ENCODE measurements around the gene CABCOCO1. TPM values are rescaled to one million over a fixed set of nuclear protein-coding genes. Genes with fewer than 3 reads are reported as not detected.
"Not testable (repeated sequence)": the region's sequence is repeated elsewhere in the genome, so short reads cannot be mapped to it uniquely, and the experiment has no call there.

Gene CABCOCO1
- polyA plus RNA-seq, 5 donors: 2.0 to 6.4 (median 4.6) TPM

DNA sequence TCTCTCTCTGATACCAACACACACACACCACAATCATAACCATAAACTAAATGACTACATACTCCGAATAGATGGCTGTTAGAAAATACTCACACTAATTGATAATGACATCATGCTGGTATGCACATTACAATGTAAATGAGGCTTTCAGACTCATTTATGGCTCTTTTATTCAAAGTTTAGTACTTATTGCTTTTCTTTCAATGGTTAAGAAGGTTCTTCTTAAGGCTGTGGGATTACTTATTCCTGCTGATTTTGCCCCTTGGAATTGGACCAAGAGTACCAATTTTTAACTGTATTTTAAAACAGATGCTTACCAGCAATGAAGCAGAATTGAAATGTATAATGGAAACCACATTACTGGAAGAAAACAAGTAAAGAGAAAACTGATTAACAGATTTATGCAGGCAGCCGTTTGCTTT is 20.6 kb upstream of the CABCOCO1 start:
- no peak for DNase-seq

DNA sequence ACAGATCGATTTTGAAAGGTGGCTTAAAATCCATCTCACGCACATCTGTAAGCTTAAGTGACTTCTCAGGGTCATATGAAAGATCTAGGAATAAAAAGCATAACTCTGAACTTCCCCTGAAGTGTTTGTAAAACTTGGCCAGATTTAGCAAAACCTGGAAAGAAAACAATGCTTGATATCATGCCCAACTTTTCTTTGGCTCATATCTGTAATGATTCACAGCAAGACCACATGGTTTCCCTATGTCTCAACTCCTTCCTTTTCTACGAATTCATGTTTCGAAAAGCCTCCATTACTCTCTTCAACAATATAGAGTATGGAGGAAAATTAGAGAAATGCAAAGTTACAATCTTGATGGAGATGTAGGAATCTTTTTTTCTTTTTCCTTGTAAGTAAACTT is 20.1 kb upstream of the CABCOCO1 start:
- peak; percentile 44 to 60 for DNase-seq

DNA sequence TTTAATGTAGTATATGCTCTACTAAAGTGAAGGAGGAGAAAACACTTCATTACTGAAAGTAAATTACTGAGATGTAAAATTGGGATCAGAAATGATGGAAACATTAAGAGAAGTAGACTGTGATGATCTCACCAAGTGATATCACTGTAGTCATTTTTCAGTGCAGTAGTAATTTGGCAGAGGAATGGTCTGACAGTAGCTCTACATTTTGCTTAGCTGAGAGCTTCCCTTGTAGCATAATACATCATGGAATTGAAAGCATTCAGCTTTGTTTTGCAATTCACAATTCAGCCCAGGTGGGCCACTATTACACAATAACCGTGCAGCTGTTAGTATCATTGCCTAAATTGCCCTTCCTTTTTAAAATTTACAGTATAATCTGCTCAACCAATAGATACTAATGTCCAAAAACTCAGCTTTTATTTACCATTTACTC is 19.4 kb upstream of the CABCOCO1 start:
- no peak for DNase-seq

DNA sequence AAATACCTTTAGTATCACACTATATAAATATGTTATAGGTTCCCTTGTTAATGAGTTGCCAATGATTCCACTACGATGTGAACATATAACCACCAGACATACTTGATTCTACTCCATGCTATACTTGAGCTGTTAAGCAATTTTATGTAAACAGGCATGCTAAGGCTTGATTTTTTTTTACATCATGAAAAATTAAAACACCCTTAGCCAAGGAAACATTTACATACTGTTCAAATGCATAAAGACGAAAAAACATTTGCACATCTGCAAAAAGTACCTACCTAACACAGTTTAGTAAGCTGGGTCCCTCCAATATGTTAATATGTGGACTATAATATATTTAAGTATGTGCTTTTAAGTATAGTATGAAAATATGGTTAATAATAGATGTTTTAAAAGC is 9.0 kb upstream of the CABCOCO1 start:
- no peak for DNase-seq

DNA sequence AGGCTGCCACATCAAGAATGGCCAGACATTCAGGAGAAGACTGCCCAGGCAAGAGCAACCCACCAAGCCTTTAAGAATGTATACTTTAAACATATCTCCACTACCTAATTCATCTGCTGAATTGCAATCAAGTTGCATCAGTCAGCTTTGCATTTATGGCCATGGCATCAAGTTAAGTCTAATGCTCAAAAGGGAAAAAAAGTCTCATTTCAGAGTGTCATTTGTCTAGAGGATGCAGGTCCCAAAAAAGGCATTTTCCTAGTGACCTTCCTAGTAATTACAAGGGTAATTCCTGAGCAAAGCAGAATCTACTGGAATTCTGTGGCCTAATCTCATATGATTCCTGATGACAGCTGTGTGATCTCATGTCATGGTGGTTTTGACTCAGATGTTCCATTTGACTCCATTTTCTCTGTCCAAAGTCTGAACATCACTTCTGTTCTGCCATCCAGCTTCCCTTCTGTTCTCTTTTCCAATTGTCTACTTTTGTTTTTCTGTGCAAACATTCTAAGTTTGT is 7.3 kb upstream of the CABCOCO1 start:
- DNase-seq: no peak

DNA sequence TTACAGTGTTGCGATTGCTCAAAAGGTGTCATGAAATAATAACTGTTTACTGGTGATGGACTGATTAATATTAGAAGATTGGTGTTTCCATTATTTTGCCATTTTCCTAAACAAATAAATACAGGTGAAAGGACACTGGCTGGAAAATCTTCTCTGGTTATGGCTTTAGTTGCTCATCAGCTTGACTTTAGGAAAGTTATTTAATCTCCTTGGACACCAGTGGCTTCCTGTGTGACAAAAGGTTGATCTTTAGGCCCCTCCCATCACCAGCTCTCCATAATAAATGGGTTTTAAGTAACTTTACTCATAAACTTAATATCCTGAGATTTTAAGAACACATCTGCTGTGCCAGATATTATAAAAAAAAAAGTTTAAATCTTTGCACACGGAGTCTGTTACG is 737 bp downstream of the CABCOCO1 start:
- DNase-seq: no peak

DNA sequence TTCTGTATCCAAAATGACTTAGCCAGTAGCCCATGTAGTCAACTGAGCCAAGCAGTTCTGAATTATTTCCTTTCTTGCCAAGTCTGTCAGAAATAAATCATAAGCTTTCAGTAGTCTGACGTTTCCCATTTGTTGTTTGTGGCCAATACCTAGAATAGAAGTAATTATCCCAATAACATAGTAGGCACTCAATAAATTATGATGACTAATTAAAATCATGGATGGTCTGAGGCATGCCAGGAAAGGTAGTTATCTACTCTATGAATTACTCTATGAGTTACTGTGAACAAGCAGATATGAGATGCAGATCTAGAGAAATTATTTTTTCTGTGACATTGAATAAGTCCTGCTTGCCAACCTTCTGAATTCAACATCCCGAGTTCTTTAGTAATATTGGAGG is 2.3 kb downstream of the CABCOCO1 start:
- no peak for DNase-seq

DNA sequence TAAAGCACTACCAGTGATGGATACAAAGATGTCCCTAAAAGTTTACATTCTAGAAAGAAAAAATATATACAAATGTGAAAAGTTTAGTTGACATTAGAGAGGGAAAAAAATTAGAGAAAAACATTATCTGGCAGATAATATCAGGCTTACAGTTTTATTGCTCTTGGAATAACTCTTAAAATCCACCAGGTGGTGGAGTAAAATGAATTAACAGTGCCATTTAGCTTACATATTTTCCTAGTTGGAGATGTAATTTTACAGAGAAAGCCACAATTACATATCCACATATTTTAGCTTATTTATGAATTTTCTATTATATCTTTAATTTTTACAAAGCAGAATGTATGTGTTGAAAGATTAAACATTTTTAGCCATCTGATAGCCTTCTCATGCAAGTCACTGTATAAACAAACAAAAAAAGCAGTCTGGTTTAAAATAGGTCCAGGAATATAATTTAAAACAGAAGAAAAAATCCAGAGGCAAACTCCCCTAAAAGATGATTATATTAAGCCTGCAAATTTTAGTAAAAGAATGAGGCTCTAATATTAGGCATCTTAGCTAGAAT is 6.5 kb downstream of the CABCOCO1 start:
- no peak for DNase-seq

DNA sequence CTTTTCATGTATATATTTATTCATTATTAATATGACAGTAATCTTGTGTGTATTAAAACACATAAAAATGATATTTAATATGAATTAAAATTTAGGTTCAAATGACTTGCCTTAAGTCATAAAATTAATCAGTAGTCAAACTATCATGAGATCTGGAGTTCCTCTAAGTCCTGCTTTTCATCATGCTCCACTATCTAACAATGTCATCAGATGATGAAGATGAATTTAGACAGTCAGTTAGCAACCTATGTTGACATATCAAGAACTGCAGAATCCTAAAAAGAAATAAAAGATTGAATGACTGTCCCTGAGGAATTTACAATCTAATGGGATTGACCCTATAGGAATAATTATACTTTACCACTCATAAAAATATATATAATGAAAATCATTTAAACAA is 7.1 kb downstream of the CABCOCO1 start:
- no peak for DNase-seq

DNA sequence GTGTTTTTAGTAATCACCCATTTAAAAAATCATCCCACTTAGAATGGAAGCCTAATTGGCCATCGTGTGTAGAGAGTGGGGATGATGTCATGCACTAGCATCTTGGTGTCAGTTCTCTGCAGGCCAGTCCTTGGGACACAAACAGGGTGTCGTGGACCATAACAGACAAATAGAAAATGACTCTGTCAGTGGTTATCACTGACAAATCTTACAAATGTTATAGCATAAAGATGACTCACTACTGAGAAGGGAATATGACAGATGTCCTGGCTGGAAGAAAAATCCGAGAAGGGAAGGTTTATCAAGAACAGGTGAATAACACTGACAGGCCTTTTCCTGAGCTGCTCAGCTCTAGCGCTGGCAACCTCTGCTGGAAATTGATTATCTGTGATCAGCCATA is 10.6 kb downstream of the CABCOCO1 start:
- no peak for DNase-seq

DNA sequence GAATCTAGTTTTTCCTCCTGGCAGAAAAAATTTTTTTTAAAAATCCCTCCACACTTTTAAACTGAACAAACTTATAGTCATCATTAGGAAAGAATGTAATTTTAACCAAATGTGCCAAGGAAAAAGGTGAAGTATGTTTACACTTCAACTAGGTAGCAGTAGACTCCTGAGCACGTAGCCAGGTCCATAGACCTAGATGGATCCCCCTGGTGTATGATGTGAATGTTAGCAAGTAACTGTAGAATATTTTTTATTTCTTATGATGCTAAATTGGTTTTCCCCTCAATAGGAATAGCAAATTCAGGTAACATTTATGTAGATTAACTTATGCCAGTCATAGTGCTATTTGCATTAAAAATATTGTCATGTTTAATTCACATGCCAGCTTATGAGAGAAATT is 19.6 kb downstream of the CABCOCO1 start:
- no peak for DNase-seq

DNA sequence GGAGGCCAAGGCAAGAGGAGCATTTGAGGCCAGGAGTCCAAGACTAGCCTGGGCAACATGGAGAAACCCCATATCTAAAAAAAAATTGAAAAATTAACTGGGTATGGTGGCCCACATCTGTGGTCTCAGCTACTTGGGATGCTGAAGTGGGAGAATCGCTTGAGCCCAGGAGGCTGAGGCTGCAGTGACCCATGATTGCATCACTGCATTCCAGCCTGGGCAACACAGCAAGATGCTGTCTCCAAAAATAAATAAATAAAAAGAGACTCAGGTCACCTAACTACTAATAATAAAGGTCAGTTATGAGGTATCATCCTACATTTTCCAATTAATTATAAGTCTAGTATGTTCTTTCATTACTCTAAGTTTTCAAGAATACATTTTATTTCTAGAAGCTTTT is 20.6 kb downstream of the CABCOCO1 start:
- DNase-seq: no peak

DNA sequence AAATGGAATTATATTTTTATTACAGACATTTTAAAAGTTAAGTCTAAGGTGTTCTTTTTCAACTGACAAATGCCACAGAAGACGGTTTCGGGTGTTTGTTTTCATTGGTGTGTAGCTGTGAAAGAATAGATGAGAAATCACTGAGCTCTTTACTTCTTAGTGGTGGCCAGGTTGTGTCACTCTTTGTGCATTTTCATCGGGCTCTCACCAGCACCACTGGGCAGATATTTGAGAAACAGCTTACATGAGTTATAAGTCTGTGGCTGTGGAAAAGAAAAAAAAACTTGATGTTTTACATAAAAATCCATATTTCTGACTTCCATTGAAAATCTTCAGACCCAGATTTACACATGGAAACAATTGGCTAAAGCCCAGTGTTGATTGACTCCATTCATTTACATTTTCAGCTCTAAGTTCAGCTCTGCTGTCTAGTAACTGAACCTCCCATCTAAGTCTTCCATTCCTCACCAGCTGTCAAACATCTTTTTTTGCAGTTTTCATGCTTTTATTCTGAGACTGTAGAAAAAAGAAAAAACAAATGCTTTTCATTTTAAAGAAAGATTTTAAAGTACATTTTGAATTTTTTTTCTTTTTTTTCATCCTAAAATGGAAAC is 22.3 kb downstream of the CABCOCO1 start:
- no peak for DNase-seq

DNA sequence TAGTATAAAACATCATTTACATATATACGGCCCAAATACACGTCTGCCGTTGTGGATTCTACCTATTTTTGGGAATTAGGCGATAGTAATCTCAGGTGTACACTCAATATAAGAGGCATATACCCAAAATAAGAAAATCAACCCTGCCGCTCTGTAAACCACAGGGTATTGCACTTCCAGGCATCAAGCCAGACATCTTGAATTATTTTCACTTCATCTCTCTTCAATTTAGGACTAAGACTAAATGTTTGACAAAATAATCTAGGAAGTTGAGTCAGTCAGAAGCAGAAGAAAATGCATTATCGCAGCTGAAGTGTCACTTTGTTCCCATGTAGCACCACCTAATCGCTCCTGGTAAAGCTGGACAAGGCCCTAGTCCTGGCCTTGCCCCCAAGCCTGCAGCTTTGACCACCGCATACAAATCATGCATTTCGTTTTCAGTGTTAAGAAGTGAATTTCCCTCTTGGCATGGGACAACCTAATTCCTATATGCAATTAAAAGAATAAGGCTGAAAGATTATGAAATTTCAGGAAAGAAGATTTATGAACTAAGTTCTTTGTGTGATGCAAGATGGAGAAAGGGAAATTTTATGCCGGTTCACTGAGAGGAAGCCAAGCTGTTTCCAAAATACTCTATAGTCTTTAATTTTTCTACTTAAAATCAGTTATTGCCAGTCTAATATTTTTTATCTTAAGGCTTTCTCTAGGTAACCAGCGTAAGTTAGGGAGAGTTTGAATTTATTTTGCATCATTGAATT is 26.0 kb downstream of the CABCOCO1 start:
- no peak for DNase-seq

DNA sequence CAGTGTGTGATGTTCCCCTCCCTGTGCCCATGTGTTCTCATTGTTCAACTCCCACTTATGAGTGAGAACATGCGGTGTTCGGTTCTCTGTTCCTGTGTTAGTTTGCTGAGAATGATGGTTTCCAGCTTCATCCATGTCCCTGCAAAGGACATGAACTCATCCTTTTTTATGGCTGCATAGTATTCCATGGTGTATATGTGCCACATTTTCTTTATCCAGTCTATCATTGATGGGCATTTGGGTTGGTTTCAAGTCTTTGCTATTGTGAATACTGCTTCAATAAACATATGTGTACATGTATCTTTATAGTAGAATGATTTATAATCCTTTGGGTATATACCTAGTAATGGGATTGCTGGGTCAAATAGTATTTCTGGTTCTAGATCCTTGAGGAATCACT is 28.9 kb downstream of the CABCOCO1 start:
- not testable (repeated sequence) for DNase-seq

DNA sequence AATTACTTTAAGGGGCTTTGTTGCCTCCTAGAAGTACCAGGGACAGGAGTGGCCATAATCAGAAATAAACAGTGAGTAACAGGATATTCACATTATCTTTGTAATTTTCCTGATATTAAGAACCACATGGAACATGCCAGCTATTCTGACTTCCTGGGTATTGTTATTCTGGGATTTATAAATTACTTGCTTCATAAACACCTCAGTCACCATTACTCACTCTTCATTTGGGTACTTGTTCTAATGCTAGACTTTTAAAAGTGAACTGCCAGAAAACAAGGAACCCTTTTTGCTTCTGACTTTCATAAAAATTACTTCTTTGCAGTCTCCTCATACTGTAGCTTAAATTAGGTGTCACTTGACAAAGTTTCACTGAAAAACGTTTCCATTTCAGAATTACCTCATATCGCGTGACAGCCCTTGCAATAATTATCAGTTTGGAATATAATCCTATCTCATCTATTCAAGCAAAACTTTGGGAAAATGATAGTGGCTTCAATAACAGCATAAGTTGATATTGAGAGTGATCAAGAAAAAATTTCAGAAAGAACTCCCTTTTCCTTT is 29.8 kb downstream of the CABCOCO1 start:
- DNase-seq: no peak

DNA sequence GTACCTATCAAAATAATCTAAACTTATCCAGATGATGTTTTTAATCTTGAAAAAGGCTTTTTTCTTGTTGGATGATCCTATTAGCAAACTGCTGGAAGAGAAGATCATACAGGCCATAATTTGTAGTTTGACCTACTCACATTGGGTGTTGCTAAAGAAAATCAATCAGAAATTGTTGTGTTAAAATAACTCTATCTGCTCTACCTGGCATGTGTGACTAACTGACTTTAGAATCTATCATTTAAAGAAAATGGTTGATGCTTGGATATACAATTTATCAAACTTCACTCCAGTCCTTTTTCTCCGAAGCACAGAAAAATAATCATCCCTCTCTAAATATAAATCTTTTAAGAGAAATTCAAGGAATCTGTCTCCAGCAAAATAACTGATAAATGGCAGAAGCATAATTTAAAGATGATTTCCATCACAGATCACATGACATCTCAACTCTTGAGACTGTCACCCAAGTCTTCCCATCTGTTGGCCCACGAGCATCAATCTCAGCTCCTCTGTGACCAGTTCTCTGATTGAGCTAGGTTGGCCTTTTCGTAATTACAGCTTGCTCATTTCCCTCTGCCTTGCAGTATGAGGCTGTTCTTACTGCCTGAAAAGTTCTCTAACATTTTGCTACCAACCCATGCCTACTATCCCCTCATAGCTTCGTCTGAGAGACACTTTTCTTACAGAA is 36.4 kb downstream of the CABCOCO1 start:
- DNase-seq: no peak

DNA sequence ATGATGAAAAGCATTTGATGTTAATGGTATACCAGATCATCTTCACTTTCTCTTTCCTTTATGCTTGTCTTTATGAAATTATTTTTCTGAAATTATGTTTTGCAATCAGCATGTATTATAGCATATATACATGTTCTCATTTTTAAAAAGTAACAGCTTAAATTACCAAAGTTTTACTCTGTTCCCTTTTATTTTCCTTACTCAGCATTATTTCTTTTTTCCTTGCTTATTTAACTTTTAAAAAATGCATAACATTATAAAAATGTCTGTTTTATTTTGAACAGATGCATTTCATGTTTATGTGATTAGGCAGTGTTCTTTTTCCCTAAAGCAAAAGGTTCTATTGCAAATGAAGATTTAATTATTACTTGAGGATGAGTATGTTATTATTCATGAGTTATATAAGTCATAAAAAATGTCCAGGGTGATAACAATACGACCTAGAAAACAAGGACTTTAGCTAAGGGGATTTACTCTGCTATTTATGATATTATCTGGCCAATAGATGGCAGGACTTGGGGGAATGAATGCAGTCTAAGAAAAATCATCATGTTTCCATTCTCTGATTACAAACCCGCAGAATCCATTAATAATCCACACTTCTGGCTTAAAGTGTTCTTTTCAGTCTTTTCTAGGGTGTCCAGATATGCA is 38.5 kb downstream of the CABCOCO1 start:
- no peak for DNase-seq

DNA sequence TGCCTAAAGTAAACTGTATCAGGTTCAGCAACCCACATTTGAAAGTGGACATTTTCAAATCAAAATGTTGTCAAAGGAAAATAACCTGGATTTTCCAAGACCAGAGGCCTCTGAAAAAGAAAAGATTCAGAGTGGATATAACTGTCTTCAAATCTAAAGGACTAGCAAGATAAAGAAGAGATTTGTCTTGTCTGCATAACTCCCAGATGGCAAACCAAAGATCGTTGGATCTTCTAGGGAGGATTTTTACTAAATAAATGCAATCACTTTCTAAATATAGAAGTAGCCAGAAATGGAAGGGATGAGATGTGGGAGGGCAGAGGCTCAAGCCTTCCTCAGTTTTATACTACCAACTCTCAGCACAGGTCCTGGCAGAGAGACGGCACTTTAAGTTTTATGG is 39.0 kb downstream of the CABCOCO1 start:
- DNase-seq: no peak

DNA sequence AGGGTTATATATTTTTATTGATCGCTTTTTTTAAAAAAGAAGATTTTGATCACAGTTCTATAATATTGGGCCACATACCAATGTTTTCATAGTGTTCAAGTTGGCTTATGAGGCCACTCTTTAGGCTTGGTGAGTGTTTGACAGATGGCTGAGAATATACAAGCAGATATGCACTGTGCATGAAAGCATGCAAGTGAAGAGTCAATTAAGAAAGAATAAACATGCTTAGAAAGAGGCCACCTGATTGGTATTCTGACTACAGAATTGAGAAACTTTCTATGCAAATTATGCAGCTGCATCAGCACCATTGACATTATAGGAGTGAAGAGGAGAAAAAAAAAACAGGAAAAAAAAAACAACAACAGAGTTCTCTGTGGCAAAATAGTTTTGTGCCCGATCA is 39.9 kb downstream of the CABCOCO1 start:
- no peak for DNase-seq

DNA sequence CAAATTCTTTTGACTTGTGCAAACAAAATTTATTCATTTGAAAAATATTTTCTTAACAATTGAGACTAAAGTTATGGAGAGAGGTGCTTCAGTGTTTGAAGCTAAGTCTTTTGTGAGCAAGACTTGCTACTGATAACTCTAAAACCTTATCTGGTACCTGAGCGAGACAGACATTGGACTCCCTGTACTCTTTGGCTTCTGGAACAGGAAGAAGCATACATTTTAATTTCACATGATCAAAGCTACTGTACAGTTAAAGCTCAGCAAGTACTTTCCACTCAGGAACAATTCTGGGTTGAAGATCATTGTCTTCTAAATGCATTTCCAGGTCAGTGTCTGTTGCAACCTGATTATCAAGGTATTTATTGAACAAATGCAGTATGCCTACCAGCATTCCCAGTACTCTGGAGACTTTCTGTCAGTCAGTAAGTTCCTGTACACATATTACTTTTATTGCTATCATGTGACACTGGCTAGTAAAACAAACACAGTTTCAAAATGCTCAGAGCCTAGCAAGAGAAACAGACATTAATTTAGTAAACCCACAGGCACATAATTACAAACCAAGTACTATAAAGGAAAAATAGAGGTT is 42.4 kb downstream of the CABCOCO1 start:
- no peak for DNase-seq
